H1 (cell line): ENCODE data around the gene NSUN2. TPM values are rescaled to one million over a fixed set of nuclear protein-coding genes. Genes with fewer than 3 reads are reported as not detected.

Experiments used
- CTCF ChIA-PET: fragments of 300-600 bp; sonication (Branson Sonifier 250); formaldehyde crosslinking; loops from one replicate; lab custom pipeline; 2021; ENCODE audit not compliant: partially characterized antibody; lab: Charles Lee
- POLR2A ChIA-PET: fragments of 300-600 bp; sonication (Branson Sonifier 250); formaldehyde crosslinking; loops from one replicate; lab custom pipeline; 2021; ENCODE audit warnings: inconsistent platforms; ENCODE audit not compliant: partially characterized antibody; lab: Charles Lee
- DNase-seq, 2 experiments: peaks; one replicate each; pipeline versions ENCODE4 v3.0.0 to v3.0.0-alpha.2; 2010 to 2022; ENCODE audit warnings: low spot score in 2 of 2, low read depth in 1 of 2, mixed read lengths in 1 of 2
- FAIRE-seq: peaks from 2 replicates; lab custom pipeline; 2011; peaks lifted over from hg19 to GRCh38; lab: Jason Lieb, UNC
- H2AFZ ChIP-seq: 2 replicates; pipeline ENCODE4 v1.8.1; 2012; ENCODE audit warnings: low read length, inconsistent platforms
- H2AK5ac ChIP-seq: 2 replicates; pipeline ENCODE4 v1.6.1; 2013; ENCODE audit warnings: low read depth, low read length
- H2BK120ac ChIP-seq: replicated peaks from 2 replicates; pipeline ENCODE3; 2013; ENCODE audit warnings: low read depth, low read length, inconsistent platforms
- H2BK12ac ChIP-seq: 2 replicates; pipeline ENCODE4 v1.6.1; 2013; ENCODE audit warnings: low read depth, low read length
- H2BK15ac ChIP-seq: 2 replicates; pipeline ENCODE4 v1.6.1; 2013; ENCODE audit warnings: low read length
- H2BK20ac ChIP-seq: 2 replicates; pipeline ENCODE4 v1.6.1; 2013; ENCODE audit warnings: low read length
- H2BK5ac ChIP-seq: 2 replicates; pipeline ENCODE4 v1.6.1; 2013; ENCODE audit warnings: low read depth, low read length
- H3K14ac ChIP-seq: 2 replicates; pipeline ENCODE4 v1.6.1; 2013; ENCODE audit warnings: inconsistent platforms; ENCODE audit not compliant: insufficient read length
- H3K18ac ChIP-seq: 2 replicates; pipeline ENCODE4 v1.6.1; 2013; ENCODE audit warnings: low read length; ENCODE audit errors: extremely low read depth
- H3K23ac ChIP-seq: 2 replicates; pipeline ENCODE4 v1.6.1; 2013; ENCODE audit warnings: inconsistent platforms; ENCODE audit not compliant: insufficient read length
- H3K23me2 ChIP-seq: 2 replicates; pipeline ENCODE4 v1.6.1; 2013; ENCODE audit warnings: low read depth, low read length
- H3K27ac ChIP-seq: 2 replicates; pipeline ENCODE4 v1.6.1; 2011; ENCODE audit warnings: low read depth, low read length, inconsistent platforms
- H3K27me3 ChIP-seq, 4 experiments: replicated peaks in 1 of 4; 1 replicate in 1 of 4; 2 replicates in 3 of 4; pipeline versions ENCODE4 v1.6.1 to v1.8.1; 2011 to 2013; ENCODE audit warnings: low read length in 3 of 4, mild to moderate bottlenecking in 3 of 4, inconsistent platforms in 2 of 4, mixed read lengths in 2 of 4, moderate library complexity in 1 of 4; ENCODE audit not compliant: control insufficient read depth in 3 of 4, insufficient read depth in 3 of 4; ENCODE audit errors: extremely low read depth in 1 of 4
- H3K36me3 ChIP-seq, 4 experiments: 2 replicates each; pipeline versions ENCODE4 v1.6.1 to v1.8.1; 2011 to 2013; ENCODE audit warnings: mild to moderate bottlenecking in 4 of 4, low read length in 3 of 4, moderate library complexity in 2 of 4, control low read depth in 1 of 4, inconsistent platforms in 1 of 4; ENCODE audit not compliant: insufficient read depth in 4 of 4, control insufficient read depth in 2 of 4
- H3K4ac ChIP-seq: replicated peaks from 2 replicates; pipeline ENCODE3; 2013; ENCODE audit warnings: low read length, low read depth, mixed read lengths, inconsistent platforms; ENCODE audit not compliant: insufficient read length
- H3K4me1 ChIP-seq, 4 experiments: replicated peaks in 1 of 4; 1 replicate in 1 of 4; 2 replicates in 3 of 4; pipeline versions ENCODE4 v1.6.1 to v1.8.1; 2011 to 2013; ENCODE audit warnings: low read length in 3 of 4, inconsistent platforms in 2 of 4, mixed read lengths in 1 of 4; ENCODE audit not compliant: insufficient read depth in 4 of 4, control insufficient read depth in 3 of 4
- H3K4me2 ChIP-seq, 2 experiments: 2 replicates each; pipeline versions ENCODE4 v1.6.1 to v1.8.1; 2011 to 2013; ENCODE audit warnings: low read depth in 2 of 2, low read length in 2 of 2, control low read depth in 1 of 2, inconsistent platforms in 1 of 2, mild to moderate bottlenecking in 1 of 2; ENCODE audit not compliant: insufficient read depth in 1 of 2
- H3K4me3 ChIP-seq, 4 experiments: fragments of 200-600, 300-600 bp in 1 of 4; sonication (generic), shearing (Covaris generic), sonication (Bioruptor Twin) in 1 of 4; 2 replicates each; pipeline versions ENCODE4 v1.5.1 to v1.8.1; 2011 to 2016; ENCODE audit warnings: low read length in 4 of 4, low read depth in 3 of 4, control low read depth in 2 of 4, inconsistent platforms in 2 of 4, mild to moderate bottlenecking in 2 of 4, mixed read lengths in 1 of 4, moderate library complexity in 1 of 4; ENCODE audit not compliant: insufficient read depth in 2 of 4; ENCODE audit errors: extremely low read depth in 1 of 4
- H3K56ac ChIP-seq: replicated peaks from 2 replicates; pipeline ENCODE3; 2013; ENCODE audit warnings: low read depth, mild to moderate bottlenecking, mixed read lengths, low read length, inconsistent platforms; ENCODE audit not compliant: insufficient read length
- H3K79me1 ChIP-seq: 2 replicates; pipeline ENCODE4 v1.6.1; 2013; ENCODE audit warnings: low read depth, low read length, control low read depth
- H3K79me2 ChIP-seq, 2 experiments: 2 replicates each; pipeline versions ENCODE4 v1.6.1 to v1.8.1; 2012 to 2013; ENCODE audit warnings: low read length in 2 of 2, mild to moderate bottlenecking in 2 of 2, inconsistent platforms in 1 of 2; ENCODE audit not compliant: insufficient read depth in 2 of 2, control insufficient read depth in 1 of 2
- H3K9ac ChIP-seq, 4 experiments: replicated peaks in 1 of 4; 1 replicate in 1 of 4; 2 replicates in 3 of 4; pipeline versions ENCODE4 v1.6.1 to v1.8.1; 2011 to 2013; ENCODE audit warnings: low read depth in 3 of 4, low read length in 3 of 4, control low read depth in 2 of 4, mild to moderate bottlenecking in 2 of 4, moderate library complexity in 2 of 4, inconsistent platforms in 1 of 4; ENCODE audit errors: extremely low read depth in 1 of 4
- H3K9me3 ChIP-seq, 2 experiments: 2 replicates each; pipeline versions ENCODE4 v1.6.1 to v1.8.1; 2012 to 2013; ENCODE audit warnings: mild to moderate bottlenecking in 2 of 2, moderate library complexity in 2 of 2, control low read depth in 1 of 2, inconsistent platforms in 1 of 2, low read depth in 1 of 2, low read length in 1 of 2, mixed read lengths in 1 of 2; ENCODE audit not compliant: insufficient read depth in 2 of 2
- H4K20me1 ChIP-seq, 2 experiments: replicated peaks in 1 of 2; 2 replicates each; pipeline versions ENCODE3 to v1.8.1; 2011 to 2013; ENCODE audit warnings: inconsistent platforms in 2 of 2, low read length in 2 of 2, mild to moderate bottlenecking in 1 of 2; ENCODE audit not compliant: insufficient read depth in 2 of 2, control insufficient read depth in 1 of 2
- H4K5ac ChIP-seq: 2 replicates; pipeline ENCODE4 v1.6.1; 2013; ENCODE audit warnings: low read length, low read depth, mixed read lengths, inconsistent platforms; ENCODE audit not compliant: insufficient read length
- H4K8ac ChIP-seq: 2 replicates; pipeline ENCODE4 v1.8.0; 2013; ENCODE audit warnings: mild to moderate bottlenecking, moderate library complexity, low read length, inconsistent platforms; ENCODE audit not compliant: insufficient read depth; ENCODE audit errors: extremely low read depth
- H4K91ac ChIP-seq: replicated peaks from 2 replicates; pipeline ENCODE3; 2013; ENCODE audit warnings: low read length, mixed read lengths, inconsistent platforms; ENCODE audit not compliant: insufficient read length
- RBBP5 ChIP-seq: IDR thresholded peaks from 2 replicates; pipeline ENCODE4 v1.7.1; 2012; ENCODE audit warnings: low read depth, mild to moderate bottlenecking, inconsistent platforms, low read length, moderate library complexity, borderline replicate concordance
- SIRT6 ChIP-seq: IDR thresholded peaks from one replicate; pipeline ENCODE4 v1.7.1; 2012; ENCODE audit warnings: low read length, inconsistent platforms
- SIX5 ChIP-seq: IDR thresholded peaks from 2 replicates; pipeline ENCODE4 v1.6.1; 2011; ENCODE audit warnings: mild to moderate bottlenecking, low read depth, low read length
- TAF7 ChIP-seq: optimal IDR thresholded peaks from 2 replicates; pipeline ENCODE3; 2011; ENCODE audit warnings: low read depth, mild to moderate bottlenecking, inconsistent platforms, low read length, moderate library complexity, borderline replicate concordance
- WGBS, 2 experiments: shearing (Covaris generic) in 1 of 2; methylation state at CpG; one replicate each; pipeline versions ENCODE4 v1.1.6 to v1.1.7; 2013 to 2015; ENCODE audit warnings: low lambda C conversion rate in 2 of 2, mixed read lengths in 2 of 2, inconsistent platforms in 1 of 2, low coverage in 1 of 2, missing lambda C conversion rate in 1 of 2; ENCODE audit not compliant: insufficient replicate concordance in 2 of 2, insufficient coverage in 1 of 2, insufficient read length in 1 of 2; ENCODE audit errors: extremely low coverage in 1 of 2, missing lambda C conversion rate in 1 of 2; 5-methylcytosine and 5-hydroxymethylcytosine counted together
- polyA plus RNA-seq, 7 experiments: library from polyadenylated mRNA; depleted of rRNA in 3 of 7; stranded (reverse) in 5 of 7; unstranded in 2 of 7; fragments of >200 nt in 5 of 7; fragments of 200-250 nt in 2 of 7; gene quantifications; 1 replicate in 5 of 7; 2 replicates in 1 of 7; 4 replicates in 1 of 7; pipeline versions ENCODE4 v1.2.1 to v1.2.3, GENCODE V29; 2011 to 2013; ENCODE audit warnings: missing spikeins in 2 of 7, mixed read lengths in 2 of 7
- total RNA-seq: library from RNA; stranded (reverse); fragmentation: NEBNext Ultra II Directional; extraction: Animal tissue kit (Norgen Biotek cat#: 25700); gene quantifications from 2 replicates; pipeline ENCODE4 v1.2.1, GENCODE V29; 2021
- TF ChIP-seq, protein P1 (sequence below): IDR thresholded peaks from 2 replicates; pipeline ENCODE4 v1.6.1; 2012; ENCODE audit warnings: inconsistent platforms

NSUN2 gene
- total and polyA plus RNA-seq, 2 of the 8 experiments (the other 6 are each of a cell fraction or from before 2014, with no cell fraction given), result 47.3 to 94.7 TPM

- Histone ChIP-seq H4K8ac (no peak overlapping the region), H3K4me1 (no peaks in the 10 kb centered on the region), H3K18ac (no peak overlapping the region), H3K79me1 (no peaks in the 10 kb centered on the region), H3K14ac (no peak overlapping the region), H3K23me2 (no peaks in the 10 kb centered on the region), H2AFZ (no peak overlapping the region), H4K5ac (no peak overlapping the region), H3K9me3 (no peaks in the 10 kb centered on the region), H3K56ac (no peak overlapping the region), H3K4me3 (no peak overlapping the region), H2BK12ac (no peak overlapping the region), H2BK15ac (no peak overlapping the region), H4K91ac (no peak overlapping the region), H4K20me1 (peaks cover 11 to 12% of the 10 kb centered on the region in 2 experiments), H2BK20ac (no peak overlapping the region), H3K4me2 (no peak overlapping the region), H2BK5ac (no peak overlapping the region), H3K27ac (no peak overlapping the region), H2AK5ac (no peak overlapping the region), H2BK120ac (no peak overlapping the region), H3K79me2 (no peaks in the 10 kb centered on the region), H3K23ac (no peak overlapping the region), H3K9ac (no peak overlapping the region), H3K4ac (no peak overlapping the region), H3K36me3 (peaks cover 53 to 79% (median 72%) of the 10 kb centered on the region in 4 experiments), H3K27me3 (no peaks in the 10 kb centered on the region)
- 91% methylated on average over 7 of the region's 7 CpGs; no CpG with 5 or more reads in 1 of the 2 experiments for WGBS, 2 experiments
- no peak for DNase-seq
- ChIA-PET CTCF (interaction anchor here (0.8 to 1.1 kb wide), 2 partner anchors 12 to 25 kb away, joined by 3 read pairs; no protein-coding TSS in a partner anchor), POLR2A (interaction anchor here (0.9 to 2.5 kb wide), 4 partner anchors 9 to 31 kb away, joined by 3 to 8 read pairs (median 4); partner anchors contain the start of gene SRD5A1)
- FAIRE-seq, result no peak
- TF ChIP-seq, protein P1, sequence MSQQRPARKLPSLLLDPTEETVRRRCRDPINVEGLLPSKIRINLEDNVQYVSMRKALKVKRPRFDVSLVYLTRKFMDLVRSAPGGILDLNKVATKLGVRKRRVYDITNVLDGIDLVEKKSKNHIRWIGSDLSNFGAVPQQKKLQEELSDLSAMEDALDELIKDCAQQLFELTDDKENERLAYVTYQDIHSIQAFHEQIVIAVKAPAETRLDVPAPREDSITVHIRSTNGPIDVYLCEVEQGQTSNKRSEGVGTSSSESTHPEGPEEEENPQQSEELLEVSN, result no peak
- TF ChIP-seq SIX5 (no peak), SIRT6 (no peak), RBBP5 (no peak), TAF7 (no peak)
These were observed 30.4 kb downstream of the NSUN2 start for GRCh38 chr5:6602441-6602840.
